Eye (tissue), 1 donor: Measurements from ENCODE around the gene SNX24.
A peak's percentile ranks its signal among the peaks of the same experiment; 100 is the strongest.
"Not testable (repeated sequence)": the region's sequence is repeated elsewhere in the genome, so short reads cannot be mapped to it uniquely, and the experiment has no call there.

Experiments
- DNase-seq: peaks from one replicate; pipeline ENCODE4 v3.0.0-alpha.2; 2015

Gene SNX24

GRCh38 chr5:122924719-122925395, 79.4 kb downstream of the SNX24 start:
- no peak for DNase-seq

- no peak for DNase-seq
Measured at GRCh38 chr5:122929001-122929400, 83.6 kb downstream of the SNX24 start.

DNA sequence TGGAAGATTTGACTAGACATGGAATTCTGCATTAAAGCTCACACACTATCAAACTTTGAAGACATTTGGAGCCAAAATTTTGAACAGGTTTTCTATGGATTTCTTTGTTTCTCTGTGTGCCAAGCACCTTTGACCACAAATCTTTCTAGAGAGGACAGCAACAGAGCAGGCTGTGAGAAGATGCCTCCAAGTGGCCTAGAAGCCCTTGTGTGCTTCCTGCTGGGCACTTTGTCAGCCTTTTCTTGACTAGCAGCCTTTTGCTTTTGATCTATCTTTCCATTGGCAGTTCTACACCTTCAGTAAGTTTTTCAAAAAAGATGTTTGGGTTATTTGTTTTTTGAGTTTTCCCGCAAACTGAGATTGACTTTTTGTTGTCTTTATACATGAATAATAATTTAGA, 84.6 kb downstream of the SNX24 start:
- DNase-seq = no peak

DNA sequence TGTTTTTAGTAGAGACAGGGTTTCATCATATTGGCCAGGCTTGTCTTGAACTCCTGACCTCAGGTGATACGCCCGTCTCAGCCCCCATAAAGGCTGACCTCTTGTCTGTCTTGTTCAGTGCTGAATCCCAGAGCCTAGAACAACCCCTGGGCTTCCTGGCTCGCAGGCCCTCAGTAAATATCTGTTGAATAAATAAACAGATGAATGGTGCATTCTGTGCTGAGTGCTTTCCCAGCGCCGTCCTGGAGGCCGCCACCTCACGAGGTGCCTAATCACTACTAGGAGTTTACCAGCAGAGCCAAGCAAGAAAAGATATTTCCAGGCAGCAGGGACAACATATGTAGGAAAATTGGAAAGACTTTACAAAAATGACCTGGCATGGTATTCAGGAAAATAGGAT, 88.5 kb downstream of the SNX24 start:
- DNase-seq = no peak

GRCh38 chr5:122936088-122936487, 90.7 kb downstream of the SNX24 start:
- no peak for DNase-seq

DNA sequence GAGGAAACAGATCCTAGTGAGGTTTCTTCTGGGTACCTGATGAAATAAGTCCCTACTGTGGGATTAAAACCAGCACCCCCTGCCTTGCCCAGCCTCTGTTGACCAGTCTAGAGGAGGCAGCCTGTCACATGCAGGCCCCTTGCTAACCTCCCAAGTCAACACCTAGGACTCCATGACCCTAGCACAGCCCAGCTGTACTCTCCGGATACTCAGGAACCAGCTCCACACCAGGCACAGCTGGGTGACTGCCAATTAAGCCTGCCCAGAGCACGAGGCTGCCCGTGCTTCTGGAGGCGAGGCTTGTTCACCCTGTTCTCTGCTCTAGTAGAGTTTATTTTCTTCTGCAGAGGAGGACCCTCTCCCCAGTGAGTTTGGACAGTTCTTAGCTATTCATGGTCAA, 92.5 kb downstream of the SNX24 start:
- DNase-seq = no peak

DNA sequence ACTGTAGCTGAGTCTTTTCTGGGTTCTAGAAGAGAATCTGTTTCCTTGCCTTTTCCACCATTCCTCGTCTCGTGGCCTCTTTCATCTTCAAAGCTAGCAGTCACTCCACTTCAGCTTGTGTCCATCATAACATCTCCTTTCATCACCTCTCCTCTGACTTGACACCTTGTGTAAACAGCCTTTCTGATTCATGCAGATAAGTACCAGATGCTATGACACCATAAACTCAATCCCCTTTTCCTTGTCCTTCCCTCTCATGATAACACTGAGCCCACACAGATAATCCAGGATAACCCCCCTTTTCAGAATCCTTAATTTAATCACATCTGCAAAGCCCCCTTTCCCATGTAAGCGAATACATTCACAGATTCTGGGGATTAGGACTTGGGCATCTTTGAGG, 95.5 kb downstream of the SNX24 start:
- no peak for DNase-seq

- no peak for DNase-seq
Measured at GRCh38 chr5:122941737-122942136, 96.3 kb downstream of the SNX24 start.

DNA sequence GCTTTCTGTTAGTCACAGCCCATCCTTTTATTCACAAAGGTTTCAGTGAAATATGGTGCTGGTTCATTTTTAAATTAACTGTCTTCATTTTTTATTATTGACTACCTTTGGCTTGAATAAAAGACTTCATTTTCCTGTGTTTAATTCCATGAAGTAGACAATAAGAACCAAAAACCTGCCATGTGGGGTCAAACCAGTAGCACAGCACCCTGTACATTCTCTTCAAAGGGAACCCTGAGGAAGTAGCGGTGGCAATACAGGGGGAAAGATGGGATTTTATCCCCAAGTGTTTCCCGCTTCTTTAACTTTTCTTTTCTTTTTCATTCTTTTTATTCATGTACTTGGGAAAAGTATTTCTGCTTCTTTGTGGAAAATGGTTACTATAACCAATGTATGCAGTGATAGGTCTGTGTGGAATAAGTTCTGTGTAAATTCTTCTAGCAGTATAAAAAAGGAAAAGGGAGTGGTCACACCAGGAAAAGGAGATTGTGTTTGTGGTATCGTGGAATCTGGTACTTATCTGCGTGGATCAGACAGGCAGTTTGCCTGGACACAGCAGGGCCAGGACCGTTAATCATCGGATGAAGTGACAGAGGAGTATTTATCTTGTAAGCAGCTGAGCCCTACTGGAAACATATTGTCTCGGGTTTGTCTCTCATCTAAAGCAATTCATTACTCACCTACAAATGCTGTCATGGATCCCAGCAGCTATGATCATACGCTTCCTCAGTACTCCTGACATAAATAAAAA, 96.9 kb downstream of the SNX24 start:
- DNase-seq = peak; percentile 43

GRCh38 chr5:122943050-122943698, 97.8 kb downstream of the SNX24 start:
- peak; percentile 63 for DNase-seq

DNA sequence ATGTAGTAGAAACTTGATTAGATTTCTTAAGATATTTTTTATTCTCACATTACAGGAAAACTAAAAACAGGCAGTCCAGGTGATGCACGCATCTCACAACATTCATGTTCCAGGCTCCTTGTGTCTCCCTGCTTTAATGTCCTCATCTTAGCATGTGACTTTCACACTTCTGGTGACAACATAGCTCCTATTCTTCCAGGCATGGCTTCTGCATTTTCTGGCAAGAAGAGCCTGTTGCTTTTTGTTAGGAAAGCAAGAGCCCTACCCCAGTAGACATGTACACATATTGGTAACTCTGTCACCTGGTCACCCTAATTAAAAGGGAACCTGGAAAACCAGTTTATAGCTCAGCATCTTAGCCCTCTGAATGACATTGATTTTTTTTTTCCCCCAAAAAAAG, 98.6 kb downstream of the SNX24 start:
- no peak for DNase-seq

DNA sequence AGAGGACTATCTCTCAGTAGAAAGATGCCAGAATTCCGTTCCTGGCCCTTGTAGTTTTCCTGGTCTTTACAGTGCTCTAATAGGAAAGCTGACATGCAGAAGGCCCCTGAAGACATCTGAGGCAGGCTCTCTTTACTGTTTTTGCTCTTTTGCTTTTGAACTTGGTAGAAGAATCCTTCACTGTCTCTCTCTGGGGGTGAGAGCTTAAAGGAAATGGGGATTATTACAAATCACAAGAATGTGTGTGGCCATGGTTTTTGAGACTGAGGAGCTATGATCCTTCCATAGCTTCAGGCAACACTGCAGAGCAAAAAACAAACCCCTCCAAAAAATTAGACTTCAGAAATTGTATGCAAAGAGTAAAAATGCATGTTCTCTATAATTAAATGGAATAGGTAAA, 102.0 kb downstream of the SNX24 start:
- DNase-seq = no peak

GRCh38 chr5:122947772-122948171, 102.4 kb downstream of the SNX24 start:
- DNase-seq = peak; percentile 41

- DNase-seq = no peak
Measured at GRCh38 chr5:122948319-122948718, 102.9 kb downstream of the SNX24 start.

GRCh38 chr5:122951658-122952057, 106.2 kb downstream of the SNX24 start:
- no peak for DNase-seq

- DNase-seq = no peak
Measured at GRCh38 chr5:122954719-122955118, 109.3 kb downstream of the SNX24 start.

DNA sequence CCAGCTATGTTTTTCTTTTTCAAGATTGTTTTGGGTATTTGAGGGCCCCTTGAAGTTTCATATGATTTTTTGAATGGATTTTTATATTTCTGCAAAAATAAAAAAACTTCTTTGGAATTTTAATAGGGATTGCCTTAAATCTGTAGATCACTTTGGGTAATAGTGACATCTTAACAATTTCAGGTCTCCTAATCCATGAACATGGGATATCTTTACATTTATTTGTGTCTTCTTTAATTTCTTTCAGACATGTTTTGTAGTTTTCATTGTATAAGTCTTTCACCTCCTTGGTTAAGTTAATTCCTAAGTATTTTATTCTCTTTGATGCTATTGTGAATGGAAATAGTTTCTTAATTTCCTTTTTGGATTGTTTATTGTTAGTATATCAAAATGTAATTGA, 112.0 kb downstream of the SNX24 start:
- no peak for DNase-seq

DNA sequence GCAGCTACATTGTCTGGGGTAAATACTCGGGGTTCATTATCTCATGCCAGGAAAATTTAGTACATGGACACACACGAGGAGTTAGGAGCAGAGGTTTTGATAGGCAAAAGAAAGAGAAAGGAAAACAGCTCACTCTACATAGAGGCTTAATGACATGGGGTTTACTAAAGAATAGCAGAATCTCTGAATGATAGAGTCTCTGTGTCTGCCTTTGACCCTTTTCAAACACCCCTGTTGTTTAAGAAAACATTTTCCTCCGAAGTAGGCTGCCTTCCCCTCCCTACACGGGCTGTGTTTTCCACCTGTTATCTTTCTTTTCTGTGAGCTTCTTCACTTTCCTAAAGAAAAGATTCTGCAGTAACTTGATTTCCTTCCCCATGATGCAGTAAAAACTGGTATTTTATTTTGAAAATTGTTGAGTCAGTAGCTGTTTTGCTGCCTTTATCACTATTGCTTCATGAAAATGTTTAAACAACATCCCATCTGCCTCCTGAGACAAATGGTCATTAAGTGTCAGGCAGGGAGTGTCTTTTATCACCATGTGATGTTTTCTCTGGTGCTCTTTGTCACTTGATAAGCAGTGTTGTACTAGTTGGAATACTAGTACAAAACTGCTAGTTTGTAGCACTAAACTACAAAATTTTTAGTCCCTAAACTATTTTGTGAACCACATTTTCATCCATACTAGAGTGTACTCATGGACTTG, 114.5 kb downstream of the SNX24 start:
- DNase-seq = no peak

DNA sequence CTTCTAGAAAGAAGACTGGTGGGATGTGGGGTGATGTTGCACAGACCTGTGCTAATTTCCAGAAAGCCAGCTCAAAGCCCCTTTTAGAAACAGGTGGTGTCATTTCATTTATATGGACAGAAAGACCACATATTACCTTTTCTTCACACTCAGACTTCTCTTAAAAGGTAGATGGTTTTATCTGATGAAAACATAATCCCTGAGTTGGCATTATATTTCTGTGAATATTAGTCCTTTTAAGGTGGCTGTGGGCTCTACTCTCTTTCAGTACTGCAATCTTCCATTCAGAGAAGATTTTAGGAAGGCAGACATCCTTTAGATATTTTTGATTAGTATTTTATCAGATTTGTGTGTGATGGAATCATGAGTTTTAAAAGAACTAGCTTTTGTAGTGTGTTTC, 117.9 kb downstream of the SNX24 start:
- no peak for DNase-seq

DNA sequence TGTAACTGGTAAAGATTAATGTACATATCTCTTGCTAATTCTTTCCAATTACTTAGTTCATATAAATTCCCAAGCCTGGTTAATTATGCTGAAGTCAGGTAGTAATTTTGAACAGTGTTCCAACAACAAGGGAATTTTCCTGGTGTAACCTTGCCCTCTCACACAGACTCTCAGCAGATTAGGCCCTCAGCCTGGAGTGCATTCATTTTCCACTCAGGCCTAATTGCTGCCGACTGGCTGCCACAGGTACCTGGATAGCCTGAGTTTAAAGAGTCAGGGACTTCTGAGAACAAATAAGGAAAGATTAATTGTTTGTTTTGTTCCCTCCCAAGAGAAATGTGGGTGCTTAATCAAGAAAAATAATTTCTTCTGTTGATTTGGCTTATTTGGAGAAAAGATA, 119.7 kb downstream of the SNX24 start:
- DNase-seq = no peak

DNA sequence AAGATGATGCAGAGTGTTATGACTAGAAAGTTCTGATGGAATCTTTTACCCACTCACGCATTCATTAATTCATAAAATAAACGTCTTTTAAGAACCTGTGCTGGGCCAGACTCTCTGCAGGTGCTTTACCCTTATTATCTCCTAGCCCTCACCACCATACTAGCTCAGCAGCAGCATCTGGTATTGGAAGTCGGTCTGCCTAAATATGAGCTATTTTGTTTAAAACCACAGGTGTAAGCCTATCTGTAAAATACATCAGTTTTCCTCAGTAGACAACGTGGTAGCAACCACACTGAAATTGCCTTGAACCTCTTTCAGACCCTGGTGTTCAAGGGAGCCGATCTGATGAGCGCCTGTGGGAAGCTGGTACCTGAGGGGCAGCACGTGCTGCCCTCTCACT, 121.7 kb downstream of the SNX24 start:
- no peak for DNase-seq

DNA sequence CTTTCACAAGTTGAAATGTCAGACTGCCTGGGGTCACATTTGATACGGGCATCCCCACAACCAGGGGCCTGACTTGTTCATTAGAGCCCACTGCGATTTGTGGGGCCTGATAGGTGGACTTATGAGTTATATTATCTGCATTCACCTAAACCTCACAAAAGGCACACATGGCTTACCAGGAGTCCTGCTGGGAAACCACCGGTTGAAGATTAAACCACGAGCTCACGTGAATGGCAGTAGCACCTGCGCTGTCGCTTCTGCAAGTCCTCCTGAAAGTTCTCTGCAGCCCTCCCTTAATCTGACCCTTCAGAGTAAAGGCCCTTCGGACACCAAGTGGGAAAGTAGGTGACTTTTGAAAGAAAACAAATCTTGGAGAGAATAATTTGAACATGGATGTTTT, 122.2 kb downstream of the SNX24 start:
- no peak for DNase-seq

DNA sequence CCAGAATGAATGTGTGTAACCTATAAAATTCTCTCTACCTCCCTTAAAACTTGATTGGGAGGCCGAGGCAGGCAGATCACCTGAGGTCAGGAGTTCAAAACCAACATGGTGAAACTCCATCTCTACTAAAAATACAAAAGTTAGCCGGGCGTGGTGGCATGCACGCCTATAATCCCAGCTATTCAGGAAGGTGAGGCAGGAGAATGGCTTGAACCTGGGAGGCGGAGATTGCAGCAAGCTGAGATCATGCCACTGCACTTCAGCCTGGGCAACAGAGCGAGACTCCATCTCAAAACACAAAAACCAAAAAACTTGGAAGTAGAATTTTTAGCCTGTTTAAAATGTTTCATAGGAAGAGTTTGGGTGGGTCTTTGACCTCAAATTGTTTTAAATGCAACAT, 122.6 kb downstream of the SNX24 start:
- not testable (repeated sequence) for DNase-seq

- no peak for DNase-seq
Measured at GRCh38 chr5:122971333-122971732, 125.9 kb downstream of the SNX24 start.
